GM12891 (cell line): ENCODE data around the gene LRRC75A.
"Not testable (repeated sequence)": the region's sequence is repeated elsewhere in the genome, so short reads cannot be mapped to it uniquely, and the experiment has no call there.

Source experiments
- DNase-seq: peaks from one replicate; pipeline ENCODE4 v3.0.0; 2011; ENCODE audit warnings: low spot score; ENCODE audit not compliant: insufficient read length
- FAIRE-seq: peaks from 2 replicates; lab custom pipeline; 2011; peaks lifted over from hg19 to GRCh38; lab: Jason Lieb, UNC
- PAX5 ChIP-seq: IDR thresholded peaks from 2 replicates; pipeline ENCODE4 v1.6.1; 2011; ENCODE audit warnings: low read length, moderate library complexity, mild to moderate bottlenecking; ENCODE audit not compliant: insufficient read depth, severe bottlenecking
- POLR2A ChIP-seq: IDR thresholded peaks from 2 replicates; pipeline ENCODE4 v1.6.1; 2011; ENCODE audit warnings: low read depth, low read length, control low read depth
- POLR2AphosphoS5 ChIP-seq: IDR thresholded peaks from 2 replicates; pipeline ENCODE4 v1.6.1; 2011; ENCODE audit warnings: low read depth, low read length, control low read depth
- POU2F2 ChIP-seq: IDR thresholded peaks from 2 replicates; pipeline ENCODE4 v1.6.1; 2011; ENCODE audit warnings: low read depth, mild to moderate bottlenecking, control low read depth, low read length, moderate library complexity
- SPI1 ChIP-seq: IDR thresholded peaks from 2 replicates; pipeline ENCODE4 v1.6.1; 2011; ENCODE audit warnings: low read depth, low read length, control low read depth
- TAF1 ChIP-seq: IDR thresholded peaks from 2 replicates; pipeline ENCODE4 v1.6.1; 2011; ENCODE audit warnings: low read depth, low read length, control low read depth

Gene LRRC75A

DNA sequence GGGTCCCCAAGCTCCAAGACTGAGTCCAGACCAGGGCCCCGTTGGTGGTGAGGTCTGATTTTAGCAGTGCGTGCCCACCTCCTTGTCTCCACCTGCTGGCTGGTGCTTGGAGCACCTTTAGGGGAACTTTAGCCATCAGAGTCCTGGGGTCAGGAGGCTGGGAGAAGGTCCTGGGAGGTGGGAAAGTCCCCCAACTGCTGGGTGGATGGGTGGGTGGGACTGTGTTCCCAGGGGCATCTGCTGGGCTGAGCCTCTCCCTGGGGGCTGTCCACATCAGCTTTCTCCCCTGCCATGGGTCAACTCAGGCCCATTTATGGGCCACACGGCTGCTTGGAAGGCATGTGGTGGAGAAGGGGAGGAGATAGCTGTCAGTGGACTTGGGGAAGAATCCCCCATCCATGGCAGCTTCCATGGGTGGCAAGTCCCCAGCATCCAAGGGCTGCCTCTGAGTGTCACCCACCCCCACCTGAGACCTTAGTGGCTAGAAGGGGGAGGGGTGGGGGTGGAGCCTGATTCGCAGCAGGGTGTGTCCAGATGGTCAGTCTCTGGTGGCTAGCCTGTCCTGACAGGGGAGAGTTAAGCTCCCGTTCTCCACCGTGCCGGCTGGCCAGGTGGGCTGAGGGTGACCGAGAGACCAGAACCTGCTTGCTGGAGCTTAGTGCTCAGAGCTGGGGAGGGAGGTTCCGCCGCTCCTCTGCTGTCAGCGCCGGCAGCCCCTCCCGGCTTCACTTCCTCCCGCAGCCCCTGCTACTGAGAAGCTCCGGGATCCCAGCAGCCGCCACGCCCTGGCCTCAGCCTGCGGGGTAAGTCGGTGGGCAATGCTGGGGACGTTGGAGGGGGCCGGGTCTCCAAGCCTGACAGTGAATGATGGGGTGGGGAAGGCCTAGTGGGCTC is 76.7 kb downstream of the LRRC75A start, which contains the start of gene TRPV2:
Gene TRPV2 (plus strand): TSS at position 541 of the 894 bp plus-strand sequence. CDS start 2,098 bp downstream, outside the sequence.
- TF ChIP-seq POLR2AphosphoS5 = no peak
- peak; percentile 82 for TF ChIP-seq SPI1
- TF ChIP-seq POU2F2 = peak; percentile 7; the same call in 1 of the 2 replicates
- TF ChIP-seq POLR2A = peak; percentile 63
- no peak for TF ChIP-seq PAX5
- TF ChIP-seq TAF1 = no peak
- peak; percentile 60 for DNase-seq
- FAIRE-seq = peak; percentile 89

DNA sequence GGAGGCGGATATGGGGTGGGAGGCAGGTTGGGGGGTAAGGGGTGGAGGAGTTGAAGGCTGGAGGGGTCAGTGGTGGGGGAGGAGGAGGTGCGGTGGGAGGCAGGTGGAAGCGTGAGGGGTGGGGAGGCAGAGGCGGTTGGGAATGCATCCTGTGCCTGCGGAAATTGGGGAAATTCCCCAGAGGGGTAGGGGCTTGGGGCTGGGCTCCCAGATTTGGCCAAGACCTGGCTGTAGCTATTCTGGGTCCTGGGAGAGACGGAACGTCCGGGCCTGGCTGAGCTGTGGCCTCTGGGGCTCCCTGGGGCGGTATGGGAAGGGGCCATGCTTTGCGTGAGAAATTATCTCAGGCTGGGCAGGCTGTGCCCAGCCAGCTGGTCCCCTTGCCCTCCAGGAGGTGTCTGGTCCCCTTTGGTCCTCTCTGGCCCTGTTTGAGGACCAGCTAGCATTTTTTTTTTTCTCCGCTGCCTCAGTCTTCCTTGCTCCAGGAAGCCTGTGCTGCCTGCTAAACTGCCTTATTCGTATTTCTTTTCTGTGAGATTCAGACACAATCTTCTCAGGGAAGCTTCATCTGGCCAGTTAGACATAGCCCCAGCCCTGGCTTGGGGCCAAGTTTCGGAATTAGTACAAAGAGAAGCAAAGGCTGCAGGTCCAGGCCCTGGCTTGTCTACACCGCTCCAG is 83.9 kb downstream of the LRRC75A start:
- DNase-seq (peak; percentile 79), FAIRE-seq (peak; percentile 94)
- TF ChIP-seq TAF1 (0 out of 2 replicates have a peak, but pooled peaks have one; percentile 8), SPI1 (no peak), PAX5 (no peak), POU2F2 (no peak), POLR2A (no peak), POLR2AphosphoS5 (0 out of 2 replicates have a peak, but pooled peaks have one; percentile 22)

DNA sequence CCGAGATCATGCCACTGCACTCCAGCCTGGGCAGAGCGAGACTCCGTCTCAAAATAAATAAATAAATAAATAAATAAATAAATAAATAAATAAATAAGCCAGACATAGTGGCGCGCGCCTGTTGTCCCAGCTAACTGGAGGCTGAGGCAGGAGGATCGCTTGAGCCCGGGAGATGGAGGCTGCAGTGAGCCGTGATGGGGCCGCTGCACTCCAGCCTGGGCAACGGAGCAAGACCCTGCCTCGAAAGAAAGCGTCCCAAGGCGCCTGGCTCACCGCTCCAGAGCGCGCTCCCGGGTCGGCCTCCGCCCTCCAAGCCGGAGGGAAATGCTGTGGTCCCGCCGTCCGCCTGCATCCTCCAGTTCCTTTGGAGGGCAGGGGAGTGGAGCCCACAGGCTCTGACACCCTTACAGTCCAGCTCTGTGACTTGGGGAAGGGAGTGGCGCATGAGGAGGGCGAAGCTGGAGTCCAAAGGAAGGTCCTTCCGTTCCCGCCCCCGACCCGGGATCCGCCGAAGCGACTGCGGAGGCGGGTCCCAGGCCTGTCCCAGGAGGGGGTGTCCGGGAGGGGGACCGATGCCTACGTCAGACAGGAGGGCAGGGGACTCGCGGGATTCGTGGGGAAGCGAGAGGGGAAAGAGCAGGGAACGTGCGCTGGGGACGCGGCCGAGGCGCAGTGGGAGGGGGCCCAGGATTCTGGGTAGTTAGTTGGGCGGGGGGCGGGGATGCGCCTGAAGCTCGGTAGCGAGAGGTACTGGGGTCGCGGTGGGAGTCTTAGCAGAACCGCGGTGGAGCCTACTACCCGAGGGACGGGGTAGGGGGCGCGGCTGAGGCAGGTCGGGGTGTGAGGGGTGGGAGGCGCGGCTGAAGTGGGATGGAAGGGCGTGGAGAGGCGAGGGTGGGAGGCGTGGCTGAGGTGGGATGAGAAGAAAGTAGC is 85.0 kb downstream of the LRRC75A start:
- no peak for TF ChIP-seq POLR2AphosphoS5
- 0 out of 2 replicates have a peak, but pooled peaks have one; percentile 14 for TF ChIP-seq POU2F2
- DNase-seq (peak; percentile 50), FAIRE-seq (peak; percentile 80)

DNA sequence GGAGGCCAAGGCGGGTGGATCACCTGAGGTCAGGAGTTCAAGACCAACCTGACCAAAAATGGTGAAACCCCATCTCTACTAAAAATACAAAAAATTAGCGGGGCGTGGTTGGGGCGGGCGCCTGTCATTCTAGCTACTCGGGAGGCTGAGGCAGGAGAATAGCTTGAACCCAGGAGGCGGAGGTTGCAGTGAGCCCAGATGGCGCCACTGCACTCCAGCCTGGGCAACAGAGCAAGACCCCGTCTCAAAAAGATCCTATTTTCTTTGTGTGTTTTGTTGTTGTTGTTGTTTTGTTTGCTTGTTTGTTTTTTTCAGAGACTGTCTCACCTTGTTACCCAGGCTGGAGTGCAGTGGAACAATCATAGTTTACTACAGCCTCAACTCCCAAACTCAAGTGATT is 88.1 kb downstream of the LRRC75A start:
- FAIRE-seq, DNase-seq: not testable (repeated sequence)

DNA sequence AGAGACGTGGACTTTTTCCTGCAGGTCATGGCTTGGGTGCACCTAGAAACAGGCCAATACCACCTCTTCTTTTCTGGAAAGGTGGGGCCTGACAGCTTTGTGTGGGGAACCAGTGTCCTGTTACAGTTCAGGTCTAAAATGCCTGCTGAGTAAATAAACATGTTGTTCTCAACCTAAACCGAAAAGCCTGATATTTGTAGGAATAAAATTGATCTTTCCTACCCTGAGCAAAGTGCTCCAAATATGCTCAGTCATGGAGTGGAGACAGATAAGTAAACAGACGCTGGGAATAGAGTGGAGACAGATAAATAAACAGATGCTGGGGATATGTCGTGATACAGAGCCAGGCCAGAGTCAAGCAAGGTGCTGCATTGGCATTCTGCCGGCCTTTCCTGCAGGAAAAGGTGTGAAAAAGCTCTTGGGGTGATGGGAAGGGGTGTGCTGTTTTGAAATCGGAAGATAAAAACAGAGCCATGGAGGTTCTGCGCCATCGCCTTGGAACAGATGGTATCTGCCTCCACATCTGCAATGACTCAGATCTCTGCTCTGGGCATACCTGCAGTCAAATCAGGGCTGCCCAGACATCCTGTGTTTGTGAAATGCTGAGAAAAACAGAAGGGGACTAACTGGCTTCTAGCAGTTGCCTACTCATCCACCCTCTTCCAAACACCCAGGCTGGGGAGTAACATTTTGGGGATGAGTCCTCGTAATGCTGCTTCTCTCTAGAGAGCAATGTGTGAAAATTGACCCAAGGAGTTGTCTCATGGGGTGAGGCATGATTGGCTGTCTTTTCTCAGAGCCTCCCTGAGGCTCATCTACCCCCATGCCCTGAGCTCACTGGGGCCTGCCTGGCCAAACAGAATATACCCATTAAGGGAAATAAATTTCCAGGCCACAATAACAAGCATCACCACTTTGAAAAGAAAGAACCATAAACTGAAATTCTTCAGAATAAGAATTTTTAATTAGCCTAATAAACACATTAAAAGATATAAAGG is 93.4 kb downstream of the LRRC75A start:
- no peak for TF ChIP-seq SPI1
- no peak for TF ChIP-seq PAX5
- TF ChIP-seq POU2F2 = peak; percentile 49; the same call in 1 of the 2 replicates
- no peak for TF ChIP-seq POLR2AphosphoS5
- DNase-seq (peak; percentile 28), FAIRE-seq (peak; percentile 93)

DNA sequence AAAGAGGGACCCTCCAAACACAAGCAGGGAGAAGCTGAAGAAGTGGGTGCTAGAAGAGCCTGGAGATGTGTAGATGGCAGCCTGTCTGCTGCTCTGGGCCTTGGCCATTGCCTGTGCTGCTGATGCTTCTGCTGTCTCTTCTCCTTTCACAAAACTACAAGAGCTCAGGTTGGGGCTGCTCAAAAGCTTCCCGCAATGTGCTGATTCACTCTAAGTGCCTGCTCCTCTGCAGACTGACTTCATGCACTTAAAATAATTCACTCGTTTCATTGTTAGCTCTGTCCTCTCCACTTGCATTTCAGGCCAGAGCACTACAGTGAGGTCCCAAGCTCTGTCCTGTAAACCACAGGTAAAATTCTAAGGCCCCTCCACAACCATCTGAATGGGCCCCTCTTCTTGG is 95.3 kb downstream of the LRRC75A start:
- not testable (repeated sequence) for FAIRE-seq, DNase-seq

DNA sequence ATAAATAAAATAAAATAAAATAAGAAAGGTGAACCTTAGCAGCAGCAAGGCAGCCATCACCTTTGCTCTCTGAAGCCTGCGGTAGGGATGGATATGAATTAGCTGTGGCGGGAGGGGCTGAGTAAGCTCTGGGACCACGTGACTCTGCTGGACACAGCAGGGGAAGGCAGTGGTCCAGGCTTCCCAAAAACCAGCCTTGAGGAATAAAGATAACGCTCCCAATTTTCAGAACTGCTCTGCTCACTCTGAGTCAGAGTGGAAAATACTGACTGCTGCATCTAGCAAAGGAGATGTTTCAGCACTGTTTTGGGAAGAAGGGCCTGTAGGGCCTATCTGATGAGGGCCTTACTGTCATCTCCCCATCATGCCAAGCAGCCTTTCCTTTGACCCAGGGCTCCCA is 96.1 kb downstream of the LRRC75A start:
- FAIRE-seq, DNase-seq: not testable (repeated sequence)

DNA sequence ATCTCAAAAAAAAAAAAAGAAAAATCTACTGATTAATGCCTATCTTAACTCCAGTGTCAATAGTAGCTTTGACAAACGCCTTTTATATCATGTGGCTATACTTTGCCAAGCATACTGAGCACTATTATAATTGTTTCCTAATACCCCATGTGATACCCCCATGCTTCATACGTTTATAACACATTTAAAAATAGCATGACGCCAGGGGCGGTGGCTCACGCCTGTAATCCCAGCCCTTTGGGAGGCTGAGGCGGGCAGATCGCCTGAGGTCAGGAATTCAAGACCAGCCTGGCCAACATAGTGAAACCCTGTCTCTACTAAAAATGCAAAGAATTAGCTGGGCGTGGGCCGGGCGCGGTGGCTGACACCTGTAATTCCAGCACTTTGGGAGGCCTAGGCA is 99.5 kb downstream of the LRRC75A start:
- not testable (repeated sequence) for DNase-seq, FAIRE-seq
